HG03039 (cell line): ENCODE measurements around the gene GNPTG.
"Not testable (repeated sequence)": the region's sequence is repeated elsewhere in the genome, so short reads cannot be mapped to it uniquely, and the experiment has no call there.

Experiments
- ATAC-seq: cut with Tn5 transposase; IDR thresholded peaks from one replicate; pipeline ENCODE4 v1.9.1; 2021; ENCODE audit warnings: mild to moderate bottlenecking, moderate library complexity; ENCODE audit not compliant: unreplicated experiment

GNPTG gene

DNA sequence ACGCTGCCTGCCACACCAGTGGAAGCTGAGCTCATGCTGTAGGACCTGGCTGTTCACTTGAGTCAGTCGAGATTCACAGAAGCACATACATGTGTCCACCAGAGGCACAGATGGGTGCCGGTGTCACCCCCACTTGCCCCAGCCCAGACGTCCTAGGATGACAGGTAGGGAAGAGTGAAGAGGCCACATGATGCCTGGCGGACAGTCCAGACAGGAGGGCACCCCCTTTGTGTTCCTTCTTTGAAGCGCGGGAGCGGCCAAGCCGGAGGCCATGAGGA lies 33.5 kb upstream of the GNPTG start:
- ATAC-seq = no peak

DNA sequence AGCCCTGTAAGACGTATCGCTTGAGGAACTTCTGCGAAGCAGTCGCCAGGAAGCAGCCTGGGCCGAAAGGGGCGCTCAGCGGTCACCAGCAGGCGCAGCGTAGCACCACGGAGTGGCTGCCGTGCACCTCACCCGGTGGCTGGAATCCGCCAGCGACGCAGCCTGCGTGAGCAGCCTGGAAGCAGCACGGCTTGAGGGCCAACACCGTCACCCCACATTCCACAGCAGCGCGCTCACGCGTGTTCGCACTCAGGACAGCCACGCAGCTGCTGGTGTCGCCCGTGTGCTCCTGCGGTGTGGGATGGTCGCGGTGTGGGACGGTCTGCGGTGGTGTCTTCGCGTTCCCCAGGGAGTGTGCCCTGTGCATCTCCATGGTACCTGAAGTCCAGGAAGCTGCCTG lies 32.7 kb upstream of the GNPTG start:
- ATAC-seq = no peak

DNA sequence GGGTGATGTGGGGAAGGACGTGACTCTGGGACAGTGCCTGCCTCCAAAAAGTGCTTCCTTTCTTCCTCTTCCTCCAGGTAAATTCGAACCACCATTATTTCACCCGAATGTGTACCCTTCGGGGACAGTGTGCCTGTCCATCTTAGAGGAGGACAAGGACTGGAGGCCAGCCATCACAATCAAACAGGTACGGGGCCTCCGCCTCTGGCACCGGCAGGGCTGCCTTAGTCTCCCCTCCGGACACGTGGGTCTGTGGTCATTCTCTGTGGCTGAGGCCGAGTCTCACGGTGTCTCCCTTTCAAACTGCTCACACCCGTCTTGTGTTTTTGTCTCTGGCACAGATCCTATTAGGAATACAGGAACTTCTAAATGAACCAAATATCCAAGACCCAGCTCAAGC lies 31.6 kb upstream of the GNPTG start:
- no peak for ATAC-seq

DNA sequence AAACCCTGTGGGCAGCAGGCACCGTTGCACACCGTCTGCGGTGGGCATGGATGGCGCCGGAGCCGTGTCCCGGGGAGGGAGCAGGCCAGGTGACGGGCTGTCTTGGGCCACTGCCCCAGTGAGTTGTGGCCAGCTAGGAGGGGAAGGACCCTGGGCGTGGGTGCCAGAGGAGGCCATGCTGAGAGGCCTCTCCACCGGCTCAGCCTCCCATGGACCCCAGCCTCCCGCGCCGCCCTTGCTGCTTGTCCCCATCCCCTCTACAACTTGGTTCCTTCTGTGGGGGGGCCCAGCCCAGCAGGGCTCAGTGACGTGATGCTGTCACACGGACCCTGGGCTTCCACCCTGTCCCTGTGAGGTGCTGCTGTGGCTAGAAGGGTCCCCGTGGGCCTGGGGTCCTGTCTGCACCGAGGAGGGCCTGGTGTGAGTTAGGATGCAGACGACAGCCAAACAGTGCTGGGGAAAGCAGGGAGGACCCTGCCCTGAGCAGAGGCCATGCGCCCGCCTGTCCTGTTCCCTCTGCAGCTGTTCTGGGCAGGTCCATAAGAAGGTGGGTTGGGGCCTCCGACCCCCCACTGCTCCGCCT lies 31.0 kb upstream of the GNPTG start:
- ATAC-seq = no peak

DNA sequence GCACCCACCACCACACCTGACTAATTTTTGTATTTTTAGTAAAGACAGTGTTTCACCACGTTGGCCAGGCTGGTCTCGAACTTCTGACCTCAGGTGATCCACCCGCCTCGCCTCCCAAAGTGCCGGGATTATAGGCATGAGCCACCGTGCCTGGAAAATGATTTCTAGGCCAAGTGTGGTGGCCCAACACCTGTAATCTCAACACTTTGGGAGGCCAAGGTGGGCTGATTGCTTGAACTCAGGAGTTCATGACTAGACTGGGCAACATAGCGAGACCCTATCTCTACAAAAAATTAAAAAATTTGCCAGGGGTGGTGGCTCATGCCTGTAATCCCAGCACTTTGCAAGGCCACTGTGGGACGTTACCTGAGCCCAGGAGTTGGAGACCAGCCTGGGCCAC lies 29.3 kb upstream of the GNPTG start:
- no peak for ATAC-seq

DNA sequence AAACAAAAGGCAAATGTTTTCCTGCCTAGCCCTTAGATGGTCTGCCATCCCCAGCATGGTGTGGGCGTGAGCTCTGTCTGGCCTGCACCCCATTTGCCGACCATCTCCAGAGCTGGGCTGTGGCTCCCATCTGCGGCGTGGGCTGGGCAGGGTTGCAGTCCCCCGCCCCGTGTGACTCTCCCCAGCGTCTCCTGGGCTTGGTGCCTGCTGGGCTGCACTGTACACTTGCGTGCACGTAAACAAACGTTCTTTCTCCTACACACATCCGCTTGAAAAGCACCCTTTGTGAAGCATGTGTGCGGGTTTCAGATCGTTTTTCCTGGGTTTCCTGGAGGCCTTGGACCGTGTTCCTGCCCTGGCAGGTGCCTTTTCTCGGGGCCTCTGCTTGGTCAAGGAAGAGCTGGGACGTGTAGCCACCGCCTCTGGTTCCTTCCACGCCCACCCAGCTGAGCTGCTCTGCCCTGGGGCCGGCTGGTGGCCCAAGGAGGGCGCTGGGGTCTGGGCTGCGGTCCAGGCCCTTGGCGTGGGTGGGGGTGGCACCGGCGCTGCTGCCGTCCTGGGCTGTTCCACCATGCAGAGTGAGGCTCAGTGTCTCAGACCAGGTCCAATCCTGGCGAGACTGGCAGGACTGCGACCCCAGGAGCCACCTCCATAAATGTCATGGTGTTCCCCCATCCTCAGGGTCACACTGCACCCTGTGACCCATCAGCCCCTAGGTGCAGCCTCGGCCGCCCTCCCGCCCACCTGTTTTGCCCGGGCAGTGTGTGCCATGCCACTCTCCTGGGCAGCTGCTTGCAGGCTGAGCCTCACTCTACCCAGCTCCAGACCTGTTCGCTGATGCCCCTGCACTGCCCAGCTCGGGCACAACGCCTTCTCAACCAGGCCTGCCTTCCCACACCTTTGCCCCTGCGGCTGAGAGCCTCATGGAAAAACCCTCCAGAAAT lies 28.2 kb upstream of the GNPTG start:
- no peak for ATAC-seq

DNA sequence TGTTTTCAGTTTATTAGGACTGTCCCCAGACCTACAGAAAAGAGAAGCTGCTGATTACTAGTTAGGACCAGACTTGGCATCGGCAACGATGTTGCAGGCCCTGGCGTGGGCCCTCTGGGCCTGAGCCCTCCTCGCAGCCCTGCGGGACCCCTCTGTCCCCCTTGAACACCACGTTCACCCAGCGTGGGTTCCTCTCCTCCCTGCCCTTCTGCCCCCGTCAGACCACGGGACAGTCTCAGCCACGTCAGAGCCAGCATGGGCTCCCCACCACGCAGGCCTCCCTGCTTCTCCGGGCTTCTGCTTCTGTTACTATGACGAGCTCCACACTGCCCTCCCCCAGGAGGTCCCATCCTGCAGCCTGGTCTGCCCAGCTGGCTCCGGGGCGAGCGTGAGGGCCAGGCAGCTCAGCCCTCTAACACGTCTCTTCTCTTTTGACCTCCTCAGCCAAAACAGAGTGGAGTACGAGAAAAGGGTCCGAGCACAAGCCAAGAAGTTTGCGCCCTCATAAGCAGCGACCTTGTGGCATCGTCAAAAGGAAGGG lies 27.4 kb upstream of the GNPTG start:
- no peak for ATAC-seq

DNA sequence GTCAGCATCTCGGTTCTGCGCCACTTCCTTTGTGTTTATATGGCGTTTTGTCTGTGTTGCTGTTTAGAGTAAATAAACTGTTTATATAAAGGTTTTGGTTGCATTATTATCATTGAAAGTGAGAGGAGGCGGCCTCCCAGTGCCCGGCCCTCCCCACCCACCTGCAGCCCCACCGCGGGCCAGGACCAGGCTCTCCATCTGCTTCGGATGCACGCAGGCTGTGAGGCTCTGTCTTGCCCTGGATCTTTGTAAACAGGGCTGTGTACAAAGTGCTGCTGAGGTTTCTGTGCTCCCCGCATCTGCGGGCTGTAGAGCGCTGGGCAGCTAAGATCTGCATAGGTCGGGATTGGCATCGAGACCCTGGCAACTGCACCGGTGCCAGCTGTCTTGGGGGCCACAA lies 26.5 kb upstream of the GNPTG start:
- no peak for ATAC-seq

DNA sequence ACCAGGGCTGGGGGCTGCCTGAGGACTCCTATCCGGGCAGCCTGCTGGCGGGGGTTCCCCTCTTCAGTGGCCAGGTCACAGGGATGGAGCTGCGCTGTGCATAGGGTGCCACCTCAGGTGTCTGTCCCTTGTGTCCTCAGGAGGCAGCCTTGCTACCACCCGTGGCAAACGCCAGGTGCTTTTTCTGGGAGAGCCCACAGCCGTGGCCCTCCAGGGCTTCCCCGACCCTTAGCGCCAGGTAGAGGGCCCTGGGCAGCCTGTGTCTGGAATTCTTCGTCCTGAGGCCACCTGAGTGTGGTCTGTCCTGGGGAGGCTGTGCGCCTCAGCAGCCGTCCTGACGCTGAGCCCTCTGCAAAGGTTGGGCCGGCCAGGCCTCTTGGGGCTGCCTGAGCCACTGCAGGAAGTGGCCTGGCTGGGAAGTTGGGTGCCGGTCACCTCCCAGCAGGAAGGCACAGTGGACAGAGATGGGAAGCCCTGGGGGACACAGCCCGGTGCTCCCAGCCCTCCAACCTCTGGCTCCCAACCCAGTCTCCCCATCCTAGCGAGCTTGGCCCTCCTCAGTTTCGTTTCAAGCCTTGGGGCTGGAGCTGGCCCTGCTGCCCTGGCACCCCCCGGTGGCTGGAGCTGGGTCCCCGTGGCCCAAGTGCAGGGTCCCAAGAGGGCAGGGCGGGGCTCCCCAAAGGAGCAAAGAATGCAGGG lies 25.9 kb upstream of the GNPTG start:
- ATAC-seq = no peak

DNA sequence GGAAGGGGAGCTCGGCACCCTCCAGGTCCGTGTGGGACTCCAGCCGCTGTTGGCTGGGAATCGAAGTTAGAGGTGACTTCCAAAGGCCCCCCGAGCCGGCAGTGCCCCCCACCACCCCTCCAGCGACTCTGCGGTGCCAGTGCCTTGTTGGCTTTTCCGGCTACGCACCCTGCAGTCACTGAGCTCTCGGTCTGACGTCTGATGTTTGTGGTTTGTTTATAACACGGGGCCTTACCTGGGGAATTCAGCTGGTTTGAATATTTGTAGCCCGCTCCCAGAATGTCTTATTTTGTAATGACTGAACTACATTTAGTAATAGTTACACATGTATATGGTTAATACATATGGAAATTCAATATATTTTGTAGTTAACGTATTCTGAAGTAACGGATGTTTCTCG lies 25.3 kb upstream of the GNPTG start:
- no peak for ATAC-seq

DNA sequence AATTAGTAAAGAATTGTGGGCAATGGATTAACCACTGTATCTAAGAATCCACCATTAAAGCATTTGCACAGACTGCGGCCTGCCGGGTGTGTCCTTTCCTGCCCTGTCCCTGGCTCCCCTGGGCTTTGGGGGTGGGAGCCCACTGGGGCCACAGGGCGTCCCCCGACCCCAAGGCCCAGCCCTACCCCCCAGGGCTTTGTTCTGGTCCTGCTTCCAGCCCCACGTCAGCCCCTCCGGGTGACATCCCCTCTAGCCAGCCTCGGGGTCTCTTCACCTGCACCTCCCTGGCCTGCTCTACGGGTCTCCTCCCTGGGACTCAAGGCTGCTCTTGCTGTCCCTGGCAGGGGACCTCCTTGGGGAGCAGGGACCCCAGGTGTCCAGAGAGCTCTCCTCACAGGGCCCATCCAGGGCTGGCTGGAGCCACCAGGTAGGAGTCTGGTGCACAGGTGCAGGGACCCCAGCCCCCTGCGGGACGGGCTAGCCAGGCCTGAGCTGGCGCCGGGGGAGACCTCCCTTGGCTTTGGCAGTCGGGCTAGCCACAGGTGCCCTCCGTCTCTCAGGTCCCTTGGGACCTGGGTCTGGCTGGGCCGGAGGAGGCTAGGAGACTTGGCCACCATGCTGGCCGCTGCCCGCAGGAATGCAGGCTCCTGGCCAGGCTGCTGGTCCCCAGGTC lies 24.6 kb upstream of the GNPTG start:
- ATAC-seq = no peak

DNA sequence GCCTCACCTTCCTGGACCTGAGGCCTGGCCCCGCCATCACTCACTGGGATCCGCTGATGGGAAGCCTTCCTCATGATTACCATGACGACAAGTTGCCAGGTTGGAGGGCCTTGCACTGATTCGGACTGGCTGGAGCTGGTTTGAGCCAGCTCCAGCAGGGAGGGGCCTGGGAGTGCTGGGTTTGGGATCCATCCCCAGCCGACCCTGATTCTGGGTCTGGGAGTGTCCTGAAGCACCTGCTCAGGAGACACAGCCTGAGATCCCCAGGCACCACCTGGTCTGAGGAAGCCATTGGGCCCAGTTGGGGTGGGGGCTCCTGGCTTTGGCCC lies 24.1 kb upstream of the GNPTG start:
- no peak for ATAC-seq

DNA sequence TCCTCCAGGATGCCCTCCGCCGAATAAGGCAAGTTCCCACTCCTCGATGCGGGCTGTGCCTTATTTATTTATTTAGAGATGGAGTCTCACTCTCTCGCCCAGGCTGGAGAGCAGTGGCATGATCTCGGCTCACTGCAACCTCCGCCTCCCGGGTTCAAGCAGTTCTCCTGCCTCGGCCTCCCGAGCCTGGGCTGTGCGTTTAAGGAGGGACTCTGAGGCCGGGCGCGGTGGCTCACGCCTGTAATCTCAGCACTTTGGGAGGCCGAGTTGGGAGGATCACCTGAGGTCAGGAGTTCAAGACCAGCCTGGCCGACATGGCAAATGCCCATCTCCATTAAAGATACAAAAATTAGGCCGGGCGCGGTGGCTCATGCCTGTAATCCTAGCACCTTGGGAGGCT lies 23.6 kb upstream of the GNPTG start:
- not testable (repeated sequence) for ATAC-seq

DNA sequence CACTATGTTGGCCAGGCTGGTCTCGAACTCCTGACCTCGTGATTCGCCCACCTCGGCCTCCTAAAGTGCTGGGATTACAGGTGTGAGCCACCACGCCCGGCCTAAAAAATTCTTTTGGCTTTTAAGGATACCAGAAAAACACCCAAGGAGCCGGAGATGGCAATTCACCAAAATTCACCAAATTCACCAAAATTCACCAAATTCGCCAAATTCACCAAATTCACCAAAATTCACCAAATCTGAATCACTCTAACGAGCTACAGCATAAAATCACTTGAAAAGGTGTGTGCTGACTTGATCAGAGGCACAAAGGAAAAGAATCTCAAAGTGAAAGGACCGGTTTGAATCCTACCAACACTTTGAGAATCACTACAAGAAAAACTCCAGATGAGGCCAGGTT lies 22.8 kb upstream of the GNPTG start:
- not testable (repeated sequence) for ATAC-seq

DNA sequence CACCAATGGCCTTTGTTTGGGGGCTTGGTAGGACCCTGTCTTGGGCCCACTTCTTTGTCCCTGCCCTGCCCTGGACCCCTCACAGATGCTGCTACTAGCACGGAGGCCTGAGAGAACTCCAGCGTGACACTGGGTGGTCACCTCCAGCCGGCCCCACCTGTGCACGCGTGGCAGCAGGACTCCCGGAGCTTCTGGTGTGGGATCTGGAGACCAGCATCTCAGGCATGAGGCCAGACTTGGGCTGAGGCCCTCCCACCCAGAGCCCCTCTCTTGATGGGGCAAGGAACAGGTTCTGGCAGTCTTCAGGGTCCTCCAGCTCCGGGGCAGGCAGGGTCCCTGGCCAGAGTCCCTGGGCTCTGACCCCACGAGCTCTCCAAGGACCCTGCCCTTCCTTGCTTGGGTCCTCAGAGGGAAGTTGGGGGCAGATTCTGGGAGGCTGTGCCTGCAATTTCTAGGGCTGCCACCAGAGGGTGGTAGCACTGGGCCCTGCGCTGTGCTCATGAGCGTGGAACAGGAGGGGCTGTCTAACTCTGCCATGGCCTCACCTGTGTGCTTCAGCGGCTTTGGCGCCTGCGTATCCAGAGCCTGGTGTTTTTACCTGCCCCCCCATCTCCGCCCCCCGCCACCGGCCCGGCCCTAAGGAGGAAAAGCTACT lies 21.3 kb upstream of the GNPTG start:
- ATAC-seq = no peak

DNA sequence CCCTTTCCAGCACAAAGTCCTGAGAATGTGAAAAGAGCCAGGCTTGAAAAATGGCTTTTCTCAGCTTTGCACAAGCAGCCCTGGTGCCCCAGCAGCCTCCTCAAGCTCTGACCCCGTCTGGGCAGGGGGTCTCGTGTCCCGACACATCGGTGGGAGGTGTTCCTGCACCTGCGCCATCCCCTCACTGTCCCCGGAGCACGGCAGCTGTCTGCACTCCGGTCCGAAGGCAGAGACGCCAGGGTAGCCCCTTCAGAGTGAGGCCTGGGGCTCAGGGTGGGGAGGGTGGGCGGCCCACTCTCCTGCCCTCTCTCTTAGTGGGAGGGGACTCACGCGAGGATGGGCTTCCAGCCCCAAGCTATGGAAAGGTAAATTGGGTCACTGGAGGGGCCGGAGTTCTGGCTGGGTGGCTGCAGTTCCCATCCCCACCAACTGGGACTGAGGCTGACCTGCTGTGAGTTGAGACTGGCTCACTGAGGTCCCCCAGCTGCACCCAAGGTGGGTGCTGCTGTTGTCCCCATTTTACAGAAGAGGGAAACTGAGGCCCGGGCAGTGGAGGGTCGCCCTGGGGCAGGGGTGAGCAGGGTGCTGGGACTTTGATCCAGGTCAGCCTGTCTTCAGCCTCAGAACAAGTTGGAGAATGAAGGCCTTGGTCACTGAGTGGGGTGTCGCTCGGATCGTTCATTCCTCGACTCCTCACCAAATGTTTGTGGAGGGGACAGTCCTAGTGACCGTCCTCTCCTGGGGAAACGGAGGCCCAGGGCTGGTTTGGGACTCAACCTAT lies 20.6 kb upstream of the GNPTG start:
- ATAC-seq = no peak

DNA sequence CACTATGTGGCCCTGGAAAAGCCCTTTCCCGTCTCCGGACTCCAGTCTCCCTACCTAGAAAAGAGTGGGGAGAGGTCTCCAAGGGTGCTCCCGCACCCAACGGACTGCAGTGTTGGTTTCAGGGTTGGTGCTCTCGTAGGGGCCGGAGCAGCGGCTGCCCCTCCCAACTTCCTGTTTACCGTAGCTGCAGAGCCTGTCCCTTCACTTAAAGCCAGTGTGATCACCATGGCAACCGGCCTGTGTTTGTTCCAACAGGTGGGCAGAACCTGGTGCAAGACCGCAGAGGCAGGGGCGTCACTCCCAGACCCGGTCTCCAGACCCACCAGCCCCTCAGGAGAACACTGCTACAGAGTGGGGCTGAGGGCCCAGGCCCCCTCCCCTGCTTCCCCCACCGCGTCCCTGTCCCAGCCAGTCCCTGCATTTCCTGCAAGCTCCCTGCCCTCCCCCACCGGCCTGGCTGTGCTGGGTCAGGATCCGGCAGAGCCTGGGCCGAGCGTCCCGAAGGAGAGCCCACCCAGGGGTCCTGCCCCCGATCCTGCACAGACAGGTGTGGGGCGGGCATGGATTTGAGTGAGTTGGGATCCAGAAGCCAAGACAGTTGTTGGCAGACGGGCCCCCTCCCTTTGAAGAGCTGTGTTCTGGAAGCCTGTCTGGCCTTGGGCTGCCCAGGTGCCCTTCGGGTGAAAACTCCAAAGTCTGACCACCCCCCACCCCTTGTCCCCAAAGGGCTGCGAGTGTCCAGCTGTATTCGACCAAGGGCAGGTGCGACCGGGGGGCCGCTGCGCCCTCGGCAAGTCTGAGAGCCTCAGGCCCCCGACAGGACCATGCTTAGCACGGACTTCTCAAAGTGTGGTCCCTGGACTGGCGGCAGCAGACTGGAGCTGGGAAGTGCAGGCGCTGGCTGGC lies 19.8 kb upstream of the GNPTG start:
- no peak for ATAC-seq

DNA sequence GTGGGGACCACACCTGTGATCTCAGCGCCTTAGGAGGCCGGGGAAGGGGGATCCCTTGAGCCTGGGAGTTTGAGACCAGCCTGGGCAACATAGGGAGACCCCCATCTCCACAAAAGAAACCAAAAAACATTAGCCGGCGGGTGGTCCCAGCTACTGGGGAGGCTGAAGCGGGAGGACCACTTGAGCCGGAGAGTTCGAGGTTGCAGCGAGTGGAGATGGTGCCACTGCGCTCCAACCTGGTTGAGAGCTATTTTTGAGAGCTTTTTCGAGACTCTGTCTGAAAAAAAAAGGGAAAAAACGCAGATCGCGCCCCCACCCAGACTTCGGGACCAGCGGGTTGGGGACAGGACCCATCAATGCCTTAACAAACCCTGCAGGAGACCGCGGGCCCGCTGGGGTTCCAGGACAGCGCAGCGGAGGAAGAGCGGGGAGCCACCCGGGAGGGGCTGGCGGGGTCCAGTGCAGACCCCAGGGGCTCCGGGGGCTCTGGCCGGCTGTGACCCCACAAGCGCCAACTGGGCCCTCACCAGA lies 19.0 kb upstream of the GNPTG start:
- ATAC-seq = no peak
